Testis (tissue), 5 donors: ENCODE results near the gene CPSF2. TPM values are rescaled to one million over a fixed set of nuclear protein-coding genes. Genes with fewer than 3 reads are reported as not detected.

Source experiments
- DNase-seq: peaks from one replicate; pipeline ENCODE4 v3.0.0-alpha.2; 2019
- H3K27ac ChIP-seq, 2 donors: fragments of 200-600 bp; sonication (generic); one replicate each; pipeline ENCODE4 v1.5.1; 2019
- H3K27me3 ChIP-seq: fragments of 200-600 bp; sonication (generic); one replicate; pipeline ENCODE4 v1.5.1; 2019
- H3K36me3 ChIP-seq: fragments of 200-600 bp; sonication (generic); one replicate; pipeline ENCODE4 v1.5.1; 2017; ENCODE audit warnings: low read depth; ENCODE audit errors: missing control alignments
- H3K4me1 ChIP-seq: fragments of 200-600 bp; sonication (generic); one replicate; pipeline ENCODE4 v1.5.1; 2019
- H3K4me3 ChIP-seq, 2 donors: fragments of 200-600 bp; sonication (generic); one replicate each; pipeline ENCODE4 v1.5.1; 2017 to 2019
- H3K9me3 ChIP-seq: fragments of 200-600 bp; sonication (generic); one replicate; pipeline ENCODE4 v1.5.1; 2017
- POLR2A ChIP-seq: fragments of 450-650 bp; IDR thresholded peaks from one replicate; pipeline ENCODE4 v1.6.1; 2017; ENCODE audit warnings: antibody characterized with exemption, mild to moderate bottlenecking, moderate library complexity
- WGBS, 2 donors: methylation state at CpG; one replicate each; pipeline ENCODE4 v1.1.5; 2018; 5-methylcytosine and 5-hydroxymethylcytosine counted together
- intact Hi-C: fragments of 100-400 bp; cut with DNase I; formaldehyde crosslinking; loops from one replicate; pipeline ENCODE4 v1.15.1; 2023; ENCODE audit warnings: low total_unique reads
- long read RNA-seq, 2 donors: transcript quantifications; one replicate each; lab custom pipeline, GENCODE V29; 2026
- polyA plus RNA-seq: library from polyadenylated mRNA; stranded (reverse); fragments of 350-450 nt; fragmentation: Illumina TruSeq; extraction: RNeasy Lipid Tissue Mini Kit (QIAGEN cat#74804); gene quantifications from one replicate; pipeline ENCODE4 v1.2.3, GENCODE V29; 2014; ENCODE audit warnings: low read depth, low replicate concordance; ENCODE audit not compliant: insufficient read depth
- total RNA-seq, 2 donors: library from RNA; depleted of rRNA; stranded (reverse); fragments of >200 nt; gene quantifications; one replicate each; pipeline ENCODE4 v1.2.3, GENCODE V29; 2016
- TF ChIP-seq, protein P1 (sequence below), 3 experiments: fragments of 450-650 bp in 2 of 3; fragments of 200-600 bp in 1 of 3; sonication (generic) in 1 of 3; IDR thresholded peaks; one replicate each; pipeline ENCODE4 v1.5.1; 2016 to 2019; ENCODE audit warnings: antibody characterized with exemption in 3 of 3, mild to moderate bottlenecking in 2 of 3, moderate library complexity in 1 of 3

The CPSF2 gene
- total RNA-seq (10 to 100 TPM; 49.2 to 56.1 TPM), polyA plus RNA-seq (66.1 TPM)
- long read RNA-seq, donor 1, full-length matches to known transcripts, result 2 of 8 reads
- long read RNA-seq, donor 1, partial matches to known transcripts, result 6 of 8 reads
- long read RNA-seq, donor 1, other reads (novel, unspliced or antisense), result 0 of 8 reads
- long read RNA-seq, donor 2, full-length matches to known transcripts, result 1 of 1 reads
- long read RNA-seq, donor 2, partial matches to known transcripts, result 0 of 1 reads
- long read RNA-seq, donor 2, other reads (novel, unspliced or antisense), result 0 of 1 reads

DNA sequence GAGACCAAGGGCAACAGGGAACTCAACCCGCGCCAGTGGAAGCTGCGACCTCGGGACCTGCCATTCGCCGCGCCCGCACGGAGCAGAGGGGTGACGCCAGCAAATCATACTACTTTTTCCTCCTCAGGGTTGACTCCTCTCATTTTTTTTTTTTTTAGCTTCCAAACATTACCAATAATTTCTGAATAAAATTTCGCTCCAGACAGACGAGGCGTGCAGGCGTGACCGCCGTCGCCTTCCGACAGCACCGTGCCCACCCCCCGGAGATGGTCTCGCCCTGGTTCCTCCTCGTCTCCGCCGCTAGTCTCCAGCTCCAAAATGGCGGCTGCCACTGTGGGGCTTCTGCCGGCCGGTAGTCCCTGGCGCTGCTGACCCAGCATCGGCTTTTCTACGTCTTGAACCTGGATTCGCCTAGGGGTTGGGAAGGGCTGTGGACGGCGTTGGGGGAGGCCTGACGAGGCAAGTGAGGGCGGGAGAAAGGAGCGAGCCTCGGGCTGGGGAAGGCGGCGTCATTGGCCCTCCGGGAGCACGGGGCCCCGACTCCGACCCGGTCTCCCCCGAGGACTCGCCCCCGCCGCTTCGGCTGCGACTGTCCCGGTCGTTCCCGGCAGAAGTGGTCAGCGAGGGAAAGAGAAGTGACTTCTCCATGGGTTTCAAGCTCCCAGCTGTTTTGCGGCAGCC is at the start of gene CPSF2, which contains the start of gene NDUFB1:
Gene CPSF2, plus strand, starts transcription at position 300 of the 681 bp plus-strand sequence. CDS start 9,016 bp downstream, outside the sequence.
Gene NDUFB1, minus strand, starts transcription at position 37 of the 681 bp plus-strand sequence. CDS start 4,069 bp downstream, outside the sequence.
- no peaks in the 10 kb centered on the region for H3K9me3 ChIP-seq
- 1% methylated on average over 36 to 55 of the region's 55 CpGs for WGBS, 2 donors
- H3K36me3 ChIP-seq, result no peaks in the 10 kb centered on the region
- TF ChIP-seq, protein P1, sequence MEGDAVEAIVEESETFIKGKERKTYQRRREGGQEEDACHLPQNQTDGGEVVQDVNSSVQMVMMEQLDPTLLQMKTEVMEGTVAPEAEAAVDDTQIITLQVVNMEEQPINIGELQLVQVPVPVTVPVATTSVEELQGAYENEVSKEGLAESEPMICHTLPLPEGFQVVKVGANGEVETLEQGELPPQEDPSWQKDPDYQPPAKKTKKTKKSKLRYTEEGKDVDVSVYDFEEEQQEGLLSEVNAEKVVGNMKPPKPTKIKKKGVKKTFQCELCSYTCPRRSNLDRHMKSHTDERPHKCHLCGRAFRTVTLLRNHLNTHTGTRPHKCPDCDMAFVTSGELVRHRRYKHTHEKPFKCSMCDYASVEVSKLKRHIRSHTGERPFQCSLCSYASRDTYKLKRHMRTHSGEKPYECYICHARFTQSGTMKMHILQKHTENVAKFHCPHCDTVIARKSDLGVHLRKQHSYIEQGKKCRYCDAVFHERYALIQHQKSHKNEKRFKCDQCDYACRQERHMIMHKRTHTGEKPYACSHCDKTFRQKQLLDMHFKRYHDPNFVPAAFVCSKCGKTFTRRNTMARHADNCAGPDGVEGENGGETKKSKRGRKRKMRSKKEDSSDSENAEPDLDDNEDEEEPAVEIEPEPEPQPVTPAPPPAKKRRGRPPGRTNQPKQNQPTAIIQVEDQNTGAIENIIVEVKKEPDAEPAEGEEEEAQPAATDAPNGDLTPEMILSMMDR (IDR thresholded peaks at IDR 0.05), result peak in 2 of 3 experiments; percentile 20 to 34
- TF ChIP-seq POLR2A, result no peak
- H3K4me3 ChIP-seq, result peak within 1 kb of the TSS; percentile 94 to 100
- intact Hi-C loops, result no loop called here
- H3K4me1 ChIP-seq, result peaks cover 29% of the 10 kb centered on the region
- no peaks in the 10 kb centered on the region for H3K27me3 ChIP-seq
- H3K27ac ChIP-seq, result peak within 1 kb of the TSS; percentile 97 to 98
- peak; percentile 94 for DNase-seq

DNA sequence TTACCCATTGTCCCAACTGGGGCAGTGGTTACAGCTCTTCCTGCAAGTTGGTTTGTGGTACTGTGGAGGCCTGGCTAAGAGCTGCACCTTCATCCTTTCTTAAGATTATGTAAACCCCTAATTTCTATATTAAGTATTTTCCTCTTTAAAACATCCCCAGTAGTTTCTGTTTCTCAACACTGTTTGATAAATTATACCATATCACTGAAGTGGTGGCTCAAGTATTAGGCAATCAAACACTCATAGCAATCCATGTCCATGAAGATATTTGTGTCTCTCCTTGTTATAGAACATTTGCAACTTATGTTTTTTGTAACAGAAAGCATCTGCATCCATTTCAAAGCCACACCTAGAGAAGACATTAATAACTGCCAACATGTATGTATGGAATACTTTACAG is 47.2 kb upstream of the CPSF2 start:
- Histone ChIP-seq H3K27me3 (no peaks in the 10 kb centered on the region), H3K9me3 (no peaks in the 10 kb centered on the region), H3K27ac (no peak overlapping the region), H3K4me1 (no peaks in the 10 kb centered on the region), H3K36me3 (no peaks in the 10 kb centered on the region), H3K4me3 (no peak overlapping the region)
- intact Hi-C loops, result no loop called here
- no peak for TF ChIP-seq POLR2A
- TF ChIP-seq, protein P1 (IDR thresholded peaks at IDR 0.05), result no peak
- DNase-seq, result no peak

DNA sequence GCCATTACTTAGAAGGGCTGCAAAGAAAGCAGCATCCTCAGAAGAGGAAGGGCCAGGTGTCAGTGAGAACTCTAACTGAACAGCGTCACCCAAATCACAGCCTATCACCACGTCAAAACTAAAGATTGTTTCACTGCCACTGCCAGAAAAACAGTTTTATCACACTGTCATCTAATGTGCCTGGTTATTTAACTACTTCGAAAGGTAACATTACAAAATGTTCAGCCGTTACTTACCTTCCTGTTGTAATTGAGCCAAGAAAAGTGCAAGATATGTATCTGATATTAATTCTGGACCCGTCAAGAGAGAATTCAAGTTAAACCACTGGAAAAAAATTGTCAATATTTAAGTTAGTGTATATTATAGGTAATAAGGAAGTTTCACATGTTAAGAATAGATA is 33.3 kb upstream of the CPSF2 start:
- no peak for DNase-seq
- Histone ChIP-seq H3K27ac (no peak overlapping the region), H3K36me3 (no peaks in the 10 kb centered on the region), H3K4me3 (no peak overlapping the region), H3K27me3 (no peaks in the 10 kb centered on the region), H3K4me1 (no peaks in the 10 kb centered on the region), H3K9me3 (no peaks in the 10 kb centered on the region)
- 88 to 93% methylated on average over 5 of the region's 5 CpGs for WGBS, 2 donors
- intact Hi-C loops, result no loop called here
- TF ChIP-seq POLR2A, result no peak

DNA sequence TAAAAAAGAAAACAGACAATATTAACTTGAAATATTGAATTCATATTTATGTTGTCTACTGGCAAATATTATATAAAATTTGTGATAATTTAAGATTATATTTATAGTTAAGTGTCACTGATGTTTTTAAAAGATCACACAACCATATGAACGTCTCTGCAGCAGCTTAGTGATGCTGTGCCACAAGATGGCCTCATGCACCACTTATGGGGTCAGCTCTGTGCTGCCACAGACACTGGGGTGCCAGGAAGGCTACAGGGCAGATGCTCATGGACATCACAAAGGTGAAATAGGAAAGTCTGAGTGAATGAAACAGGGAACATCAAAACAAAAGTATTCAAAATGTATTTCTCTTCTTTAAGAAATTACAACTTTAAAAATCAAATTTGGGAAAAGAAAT is 28.4 kb upstream of the CPSF2 start:
- intact Hi-C loops, result no loop called here
- Histone ChIP-seq H3K27me3 (no peaks in the 10 kb centered on the region), H3K4me1 (no peaks in the 10 kb centered on the region), H3K9me3 (no peaks in the 10 kb centered on the region), H3K4me3 (no peak overlapping the region), H3K27ac (no peak overlapping the region), H3K36me3 (no peaks in the 10 kb centered on the region)
- WGBS, 2 donors, result 49 to 57% methylated on average over 1 of the region's 1 CpG
- DNase-seq, result peak; percentile 37
- TF ChIP-seq, protein P1 (IDR thresholded peaks at IDR 0.05), result no peak
- TF ChIP-seq POLR2A, result no peak

DNA sequence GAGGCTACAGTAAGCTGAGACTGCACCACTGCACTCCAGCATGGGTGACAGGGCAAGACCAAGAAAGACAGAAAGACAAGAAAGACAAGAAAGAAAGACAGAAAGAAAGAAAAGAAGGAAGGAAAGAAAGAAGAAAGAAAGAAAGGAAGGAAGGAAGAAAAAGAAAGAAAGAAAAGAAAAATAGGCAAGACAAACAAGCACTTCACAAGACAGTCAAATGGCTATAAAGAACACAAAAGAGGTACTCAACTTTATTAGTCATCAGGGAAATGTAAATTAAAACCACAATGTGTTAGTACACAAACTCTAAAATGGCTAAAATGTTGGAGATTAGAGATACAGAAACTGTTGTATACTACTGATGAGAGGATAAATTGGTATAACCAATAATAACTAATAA is 22.0 kb upstream of the CPSF2 start:
- no peaks in the 10 kb centered on the region for H3K9me3 ChIP-seq
- no peaks in the 10 kb centered on the region for H3K36me3 ChIP-seq
- H3K27me3 ChIP-seq, result no peaks in the 10 kb centered on the region
- intact Hi-C loops, result no loop called here
- TF ChIP-seq POLR2A, result no peak
- TF ChIP-seq, protein P1 (IDR thresholded peaks at IDR 0.05), result no peak
- H3K4me1 ChIP-seq, result peaks cover 15% of the 10 kb centered on the region
- DNase-seq, result no peak
- H3K4me3 ChIP-seq, result no peak overlapping the region
- H3K27ac ChIP-seq, result no peak overlapping the region
